Ovary (tissue), 9 donors: ENCODE data around the gene HYAL3. TPM values are rescaled to one million over a fixed set of nuclear protein-coding genes. Genes with fewer than 3 reads are reported as not detected.

Experiments
- DNase-seq, 5 donors: peaks; one replicate each; pipeline ENCODE4 v3.0.0-alpha.2; 2019 to 2020
- H3K27ac ChIP-seq, 2 donors: fragments of 200-600 bp; one replicate each; pipeline versions ENCODE4 v1.5.1 to v1.8.0; 2019 to 2022
- H3K27me3 ChIP-seq: fragments of 200-600 bp; one replicate; pipeline ENCODE4 v1.8.0; 2022
- H3K36me3 ChIP-seq: fragments of 200-600 bp; sonication (generic); one replicate; pipeline ENCODE4 v1.5.1; 2019
- H3K4me1 ChIP-seq: one replicate; pipeline ENCODE4 v1.8.1; 2013; ENCODE audit warnings: mild to moderate bottlenecking, moderate library complexity; ENCODE audit not compliant: insufficient read depth
- H3K4me3 ChIP-seq: fragments of 200-600 bp; sonication (generic); one replicate; pipeline ENCODE4 v1.5.1; 2017
- H3K9me3 ChIP-seq, 2 donors: fragments of 200-600 bp in 1 of 2; sonication (generic) in 1 of 2; one replicate each; pipeline versions ENCODE4 v1.5.1 to v1.8.1; 2013 to 2019; ENCODE audit warnings: mild to moderate bottlenecking in 1 of 2, moderate library complexity in 1 of 2
- EP300 ChIP-seq: sonication (generic); formaldehyde crosslinking; IDR thresholded peaks from one replicate; pipeline ENCODE4 v1.6.1; 2017; ENCODE audit warnings: antibody characterized with exemption
- POLR2A ChIP-seq: fragments of 450-650 bp; IDR thresholded peaks from one replicate; pipeline ENCODE4 v1.6.1; 2017; ENCODE audit warnings: antibody characterized with exemption, mild to moderate bottlenecking, moderate library complexity
- WGBS, 3 donors: extraction: QIAGEN DNeasy Blood & Tissue Kit in 1 of 3; methylation state at CpG; one replicate each; pipeline versions ENCODE4 v1.1.5 to v1.1.7; 2013 to 2017; 5-methylcytosine and 5-hydroxymethylcytosine counted together
- intact Hi-C, 4 donors: fragments of 100-400 bp; cut with DNase I; formaldehyde crosslinking; loops; one replicate each; pipeline versions ENCODE4 v1.11.0 to v1.15.1; 2022 to 2023
- polyA plus RNA-seq, 2 donors: library from polyadenylated mRNA; stranded (reverse); fragments of 200-250 nt in 1 of 2; fragments of 350-450 nt in 1 of 2; fragmentation: Illumina TruSeq in 1 of 2; extraction: RNeasy Lipid Tissue Mini Kit (QIAGEN cat#74804) in 1 of 2; gene quantifications; one replicate each; pipeline ENCODE4 v1.2.3, GENCODE V29; 2013 to 2014
- total RNA-seq, 7 donors: library from RNA; depleted of rRNA in 2 of 7; stranded (reverse); fragments of >200 nt in 2 of 7; fragmentation: NEBNext Ultra II Directional in 3 of 7; extraction: Animal tissue kit (Norgen Biotek cat#: 25700) in 3 of 7; gene quantifications; one replicate each; pipeline versions ENCODE4 v1.1.0 to v1.2.4, GENCODE V29; 2016 to 2023
- TF ChIP-seq, protein P1 (sequence below), 3 donors: fragments of 450-650 bp in 2 of 3; fragments of 200-600 bp in 1 of 3; IDR thresholded peaks; one replicate each; pipeline versions ENCODE4 v1.5.1 to v1.8.0; 2016 to 2022; ENCODE audit warnings: antibody characterized with exemption in 3 of 3, mild to moderate bottlenecking in 1 of 3
- donor health status: DM: no; HTN: no; CAD: no; lungs with moderate emphysema.
- donor health status: DM: no; HTN: no; CAD: no.
- donor health status: Bipolar disorder and iron deficiency.
- donor health status: DM: yes; HTN: yes; CAD: no.
- donor health status: DM: no; HTN: no; CAD: no.
- donor health status: DM: yes; HTN: yes; CAD: no.

Gene HYAL3
- total and polyA plus RNA-seq, 9 donors, result 0.58 to 4.3 (median 1.9) TPM

DNA sequence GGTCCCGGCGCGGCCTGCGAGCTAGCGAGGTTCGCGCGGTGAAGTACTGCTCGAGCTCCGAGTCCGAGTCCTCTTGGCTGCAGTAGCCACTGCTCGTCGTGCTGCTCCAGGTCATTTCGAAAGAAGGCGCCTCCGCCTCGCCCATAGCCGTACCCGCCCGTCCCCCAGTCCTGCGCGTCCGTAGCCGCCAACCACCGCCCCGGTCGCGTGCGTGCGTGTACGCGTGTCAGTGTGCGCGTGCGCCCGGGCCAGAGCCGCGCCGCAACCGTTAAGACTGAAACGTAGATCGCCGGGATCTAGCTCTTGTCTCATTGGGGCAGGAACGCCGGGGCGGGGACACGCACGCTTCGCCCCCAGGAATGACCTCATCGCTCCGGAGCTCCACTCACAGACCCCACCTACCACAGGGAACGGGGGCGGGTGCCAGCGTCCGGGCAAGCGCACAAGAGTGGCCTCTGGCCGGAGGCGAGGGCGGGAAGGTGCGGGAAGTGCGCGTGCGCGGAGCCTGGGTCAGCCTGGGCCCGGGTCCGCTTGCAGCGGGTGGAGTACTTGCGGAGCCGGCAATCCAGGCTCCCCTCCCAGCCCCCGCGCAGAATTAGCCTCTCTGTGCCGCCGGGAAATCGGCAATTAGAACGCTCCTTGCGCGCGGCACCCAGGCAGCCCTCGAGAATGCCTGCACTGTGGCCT is 38.1 kb upstream of the HYAL3 start:
- Histone ChIP-seq H3K36me3 (no peaks in the 10 kb centered on the region), H3K4me3 (peak overlapping the region; percentile 82), H3K9me3 (no peaks in the 10 kb centered on the region), H3K4me1 (peaks cover 16% of the 10 kb centered on the region), H3K27ac (peak overlapping the region; percentile 91 to 93), H3K27me3 (no peaks in the 10 kb centered on the region)
- WGBS, 3 donors, result 0% methylated on average over 42 to 79 of the region's 79 CpGs
- intact Hi-C loops, result no loop called here
- peak; percentile 73 for TF ChIP-seq EP300
- TF ChIP-seq, protein P1, sequence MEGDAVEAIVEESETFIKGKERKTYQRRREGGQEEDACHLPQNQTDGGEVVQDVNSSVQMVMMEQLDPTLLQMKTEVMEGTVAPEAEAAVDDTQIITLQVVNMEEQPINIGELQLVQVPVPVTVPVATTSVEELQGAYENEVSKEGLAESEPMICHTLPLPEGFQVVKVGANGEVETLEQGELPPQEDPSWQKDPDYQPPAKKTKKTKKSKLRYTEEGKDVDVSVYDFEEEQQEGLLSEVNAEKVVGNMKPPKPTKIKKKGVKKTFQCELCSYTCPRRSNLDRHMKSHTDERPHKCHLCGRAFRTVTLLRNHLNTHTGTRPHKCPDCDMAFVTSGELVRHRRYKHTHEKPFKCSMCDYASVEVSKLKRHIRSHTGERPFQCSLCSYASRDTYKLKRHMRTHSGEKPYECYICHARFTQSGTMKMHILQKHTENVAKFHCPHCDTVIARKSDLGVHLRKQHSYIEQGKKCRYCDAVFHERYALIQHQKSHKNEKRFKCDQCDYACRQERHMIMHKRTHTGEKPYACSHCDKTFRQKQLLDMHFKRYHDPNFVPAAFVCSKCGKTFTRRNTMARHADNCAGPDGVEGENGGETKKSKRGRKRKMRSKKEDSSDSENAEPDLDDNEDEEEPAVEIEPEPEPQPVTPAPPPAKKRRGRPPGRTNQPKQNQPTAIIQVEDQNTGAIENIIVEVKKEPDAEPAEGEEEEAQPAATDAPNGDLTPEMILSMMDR (IDR thresholded peaks at IDR 0.05), result peak in 1 of 3 donors; percentile 41
- TF ChIP-seq POLR2A, result peak; percentile 84
- peak; percentile 99 for DNase-seq

DNA sequence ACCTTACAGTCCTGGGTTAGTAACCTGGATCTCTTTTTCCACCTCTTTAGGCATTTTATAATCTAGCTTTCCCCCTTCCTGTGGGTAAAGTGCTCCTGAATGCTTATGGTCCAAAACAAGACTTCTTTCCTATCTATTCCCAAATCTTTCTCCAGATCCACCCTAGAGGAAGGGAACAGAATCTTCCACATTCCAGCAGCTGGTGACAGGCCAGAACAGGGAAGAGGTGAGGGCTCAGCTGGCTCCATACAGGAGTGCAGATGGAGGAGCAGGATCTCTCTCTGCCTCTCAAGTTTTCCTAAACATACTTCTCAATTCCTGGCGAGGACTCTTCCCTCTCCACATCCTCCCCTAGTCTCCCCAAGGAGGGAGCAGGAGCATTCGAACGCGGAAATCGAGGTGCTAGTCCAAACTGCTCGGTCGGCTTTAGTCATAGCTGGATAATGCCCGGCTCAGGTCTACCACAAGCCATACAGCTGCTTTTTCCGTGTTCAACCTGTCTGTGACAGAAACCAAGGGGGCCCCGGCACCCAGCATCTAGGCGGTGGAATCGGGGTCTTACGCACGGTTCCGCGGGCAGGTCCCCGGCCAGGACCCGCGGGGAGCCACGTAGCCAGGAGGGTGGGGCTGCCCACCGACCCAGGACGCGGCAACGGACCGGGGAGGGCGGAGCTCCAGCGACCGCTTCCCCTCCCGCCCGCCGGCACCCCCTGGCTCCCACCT is 37.4 kb upstream of the HYAL3 start:
- TF ChIP-seq EP300 (no peak), POLR2A (no peak)
- TF ChIP-seq, protein P1 (IDR thresholded peaks at IDR 0.05), result no peak
- H3K4me1 ChIP-seq, result peaks cover 16% of the 10 kb centered on the region
- H3K27ac ChIP-seq, result peak overlapping the region; percentile 83 to 91
- no peaks in the 10 kb centered on the region for H3K9me3 ChIP-seq
- DNase-seq, result no peak
- H3K36me3 ChIP-seq, result no peaks in the 10 kb centered on the region
- H3K4me3 ChIP-seq, result peak overlapping the region; percentile 82
- no peaks in the 10 kb centered on the region for H3K27me3 ChIP-seq
- 0 to 1% (median 1%) methylated on average over 15 to 31 of the region's 31 CpGs for WGBS, 3 donors
- intact Hi-C loops, result no loop called here

DNA sequence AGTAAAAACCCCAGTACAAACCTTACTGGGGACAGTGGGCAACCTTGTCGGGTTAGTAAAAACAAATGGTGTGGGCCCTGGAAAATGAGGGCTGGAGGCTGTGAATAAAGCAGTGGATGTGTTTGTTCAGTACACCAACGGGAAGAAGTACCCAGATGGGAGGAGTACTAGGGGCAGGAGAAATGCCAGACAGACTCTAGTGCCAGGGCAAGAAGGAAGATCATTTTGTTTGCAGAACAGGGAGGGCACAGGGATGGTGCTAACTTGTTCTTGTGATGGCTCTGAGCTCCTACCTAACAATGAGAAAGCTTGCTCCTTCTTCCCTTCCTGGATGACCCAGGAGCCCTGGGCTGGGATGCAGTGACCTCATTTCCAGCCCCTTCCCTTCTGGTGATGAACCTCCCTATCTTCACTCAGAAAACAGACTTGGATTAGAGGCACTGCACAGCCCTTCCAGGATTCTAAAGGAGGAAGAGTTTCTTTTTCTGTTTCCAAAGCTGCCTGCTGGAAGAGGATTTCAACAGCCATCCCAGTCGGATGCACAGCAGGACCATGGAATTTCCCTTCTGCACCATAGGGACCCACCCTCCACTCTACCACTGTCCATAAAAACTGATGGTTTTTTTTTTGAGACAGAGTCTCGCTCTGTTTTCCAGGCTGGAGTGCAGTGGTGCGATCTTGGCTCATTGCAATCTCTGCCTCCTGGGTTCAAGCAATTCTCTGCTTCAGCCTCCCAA is 35.3 kb upstream of the HYAL3 start:
- 55 to 67% (median 61%) methylated on average over 5 of the region's 5 CpGs for WGBS, 3 donors
- intact Hi-C loops, result no loop called here
- Histone ChIP-seq H3K4me3 (no peak overlapping the region), H3K9me3 (no peaks in the 10 kb centered on the region), H3K27ac (peak overlapping the region in 1 of 2 donors; percentile 39), H3K4me1 (peaks cover 7% of the 10 kb centered on the region), H3K36me3 (no peaks in the 10 kb centered on the region), H3K27me3 (no peaks in the 10 kb centered on the region)
- no peak for DNase-seq
- TF ChIP-seq EP300 (no peak), POLR2A (no peak)
- TF ChIP-seq, protein P1 (IDR thresholded peaks at IDR 0.05), result no peak

DNA sequence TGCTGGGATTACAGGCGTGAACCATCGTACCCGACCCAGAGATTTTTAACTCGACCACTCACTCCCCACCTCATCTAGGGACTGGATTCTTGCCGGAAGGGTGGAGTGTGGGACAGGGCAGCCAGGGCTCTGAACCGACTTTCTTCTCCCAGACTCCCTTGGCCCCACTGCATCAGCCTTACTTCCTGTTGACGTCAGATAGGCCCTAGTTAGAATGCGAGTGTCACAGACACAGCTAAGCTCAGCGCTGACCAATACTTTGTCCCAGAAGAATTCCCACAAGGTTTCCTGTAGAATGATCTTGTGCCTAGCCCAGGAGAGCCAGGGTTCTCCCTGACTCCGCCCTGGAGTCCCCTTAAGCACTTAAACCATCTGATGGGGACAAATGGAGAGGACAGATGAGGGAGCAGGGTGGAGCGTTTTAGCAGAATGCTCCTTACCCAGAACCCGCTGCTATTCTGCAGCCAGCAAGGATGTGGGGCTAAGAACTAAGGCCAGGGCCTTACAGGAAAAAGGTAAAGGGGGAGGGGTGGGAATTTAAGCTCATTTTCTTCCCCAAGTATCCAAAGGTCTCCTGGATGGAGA is 34.6 kb upstream of the HYAL3 start:
- intact Hi-C loops, result no loop called here
- 58 to 62% (median 60%) methylated on average over 12 of the region's 12 CpGs for WGBS, 3 donors
- Histone ChIP-seq H3K9me3 (no peaks in the 10 kb centered on the region), H3K4me3 (no peak overlapping the region), H3K36me3 (no peaks in the 10 kb centered on the region), H3K27me3 (no peaks in the 10 kb centered on the region), H3K27ac (peak overlapping the region in 1 of 2 donors; percentile 39), H3K4me1 (peaks cover 6% of the 10 kb centered on the region)
- TF ChIP-seq, protein P1 (IDR thresholded peaks at IDR 0.05), result no peak
- TF ChIP-seq EP300 (no peak), POLR2A (no peak)
- DNase-seq, result no peak
